HepG2 (cell line): ENCODE data around the gene MED12L. TPM values are rescaled to one million over a fixed set of nuclear protein-coding genes. Genes with fewer than 3 reads are reported as not detected.

ENCODE experiments used
- ATAC-seq: fragments of 200-7000 bp; cut with Tn5 transposase; 3 replicates; pipeline ENCODE4 v1.9.1; 2020; ENCODE audit warnings: mild to moderate bottlenecking, moderate library complexity
- BruUV-seq: library from RNA; stranded (reverse); fragments of 400-500 nt; replicated peaks from 2 replicates; lab custom pipeline; 2021; lab: Mats Ljungman, UMichigan
- CTCF ChIA-PET: fragments of 300-600 bp; formaldehyde crosslinking; extraction: SDS; loops from one replicate; lab custom pipeline; 2021; ENCODE audit warnings: low total read pairs, inconsistent platforms, low intra/inter-chr PET ratio; lab: Yijun Ruan, JAX
- POLR2A ChIA-PET: fragments of 350-600 bp; sonication (Branson Sonifier 250); formaldehyde crosslinking; loops from one replicate; lab custom pipeline; 2020; ENCODE audit warnings: antibody characterized with exemption, inconsistent platforms; lab: Yijun Ruan, JAX
- DNase-seq: peaks from one replicate; pipeline ENCODE4 v3.0.0-alpha.2; 2015; ENCODE audit warnings: low spot score
- FAIRE-seq: peaks from 3 replicates; lab custom pipeline; 2011; peaks lifted over from hg19 to GRCh38; lab: Jason Lieb, UNC
- H2AFZ ChIP-seq: one replicate; pipeline ENCODE4 v1.6.1; 2011; ENCODE audit warnings: low read length, inconsistent platforms
- H3K27ac ChIP-seq: fragments of 300-600 bp; 3 replicates; pipeline ENCODE4 v1.8.0; 2011; ENCODE audit warnings: mixed run types, mild to moderate bottlenecking, mixed read lengths, low read length, inconsistent platforms; ENCODE audit not compliant: insufficient read depth; ENCODE audit errors: extremely low read length
- H3K27me3 ChIP-seq, 2 experiments: fragments of 200-600 bp in 1 of 2; 2 replicates in 1 of 2; 3 replicates in 1 of 2; pipeline versions ENCODE4 v1.6.0 to v1.8.0; 2011; ENCODE audit warnings: low read length in 2 of 2, mild to moderate bottlenecking in 2 of 2, moderate library complexity in 2 of 2, inconsistent platforms in 1 of 2; ENCODE audit not compliant: insufficient read depth in 2 of 2, control insufficient read depth in 1 of 2
- H3K36me3 ChIP-seq, 2 experiments: fragments of 200-600 bp in 1 of 2; replicated peaks in 1 of 2; 2 replicates in 1 of 2; 3 replicates in 1 of 2; pipeline versions ENCODE4 v1.5.1 to v1.8.0; 2011; ENCODE audit warnings: low read length in 2 of 2, inconsistent platforms in 1 of 2; ENCODE audit not compliant: insufficient read depth in 2 of 2, control insufficient read depth in 1 of 2
- H3K4me1 ChIP-seq: 2 replicates; pipeline ENCODE4 v1.5.1; 2012; ENCODE audit warnings: low read length, inconsistent platforms; ENCODE audit not compliant: insufficient read depth
- H3K4me2 ChIP-seq: 2 replicates; pipeline ENCODE4 v1.6.0; 2011; ENCODE audit warnings: low read depth, low read length, inconsistent platforms
- H3K4me3 ChIP-seq, 3 experiments: fragments of 200-600 bp in 1 of 3; sonication (generic), shearing (Covaris generic) in 1 of 3; replicated peaks in 1 of 3; 2 replicates each; pipeline ENCODE4 v1.5.1; 2011 to 2016; ENCODE audit warnings: low read length in 3 of 3, inconsistent platforms in 2 of 3, low read depth in 2 of 3, mild to moderate bottlenecking in 2 of 3, control low read depth in 1 of 3, mixed read lengths in 1 of 3; ENCODE audit not compliant: insufficient read depth in 1 of 3
- H3K79me2 ChIP-seq: one replicate; pipeline ENCODE4 v1.6.1; 2011; ENCODE audit warnings: low read length, inconsistent platforms; ENCODE audit not compliant: insufficient read depth
- H3K9ac ChIP-seq: 2 replicates; pipeline ENCODE4 v1.6.0; 2011; ENCODE audit warnings: mild to moderate bottlenecking, low read depth, low read length, inconsistent platforms; ENCODE audit not compliant: insufficient read depth
- H3K9me3 ChIP-seq: 2 replicates; pipeline ENCODE4 v1.5.1; 2012; ENCODE audit warnings: mild to moderate bottlenecking, low read length
- H4K20me1 ChIP-seq: 2 replicates; pipeline ENCODE4 v1.6.0; 2011; ENCODE audit warnings: inconsistent platforms, mild to moderate bottlenecking, low read length, moderate library complexity; ENCODE audit not compliant: insufficient read depth
- ARNTL ChIP-seq: sonication (generic); formaldehyde crosslinking; IDR thresholded peaks from 2 replicates; pipeline ENCODE4 v1.4.0; 2020; ENCODE audit warnings: mild to moderate bottlenecking, missing genetic modification reagents
- HNF1B ChIP-seq: sonication (generic); formaldehyde crosslinking; IDR thresholded peaks from 2 replicates; pipeline ENCODE4 v1.5.1; 2020; ENCODE audit warnings: mild to moderate bottlenecking, moderate library complexity, missing genetic modification reagents
- NCOA2 ChIP-seq: sonication (generic); formaldehyde crosslinking; IDR thresholded peaks from 2 replicates; pipeline ENCODE4 v1.8.0; 2022; ENCODE audit warnings: inconsistent platforms
- SOX6 ChIP-seq, 2 experiments: fragments of 450-650 bp in 1 of 2; sonication (generic) in 1 of 2; formaldehyde crosslinking in 1 of 2; IDR thresholded peaks; 2 replicates each; pipeline versions ENCODE4 v1.4.0 to v1.6.1; 2017 to 2020; ENCODE audit warnings: antibody characterized with exemption in 1 of 2, mild to moderate bottlenecking in 1 of 2, missing genetic modification reagents in 1 of 2
- SP2 ChIP-seq: sonication (generic); formaldehyde crosslinking; IDR thresholded peaks from 2 replicates; pipeline ENCODE4 v1.5.1; 2020; ENCODE audit warnings: mild to moderate bottlenecking, missing genetic modification reagents
- USF2 ChIP-seq, 2 experiments: sonication (generic) in 1 of 2; formaldehyde crosslinking in 1 of 2; IDR thresholded peaks; 2 replicates each; pipeline versions ENCODE4 v1.5.1 to v1.6.1; 2011 to 2020; ENCODE audit warnings: borderline replicate concordance in 1 of 2, low read depth in 1 of 2, low read length in 1 of 2, mild to moderate bottlenecking in 1 of 2, missing genetic modification reagents in 1 of 2, moderate library complexity in 1 of 2
- XRCC5 ChIP-seq: fragments of 200-400 bp; formaldehyde crosslinking; optimal IDR thresholded peaks from 2 replicates; pipeline ENCODE3; 2017; ENCODE audit warnings: mild to moderate bottlenecking, low read length
- ZNF138 ChIP-seq: sonication (generic); formaldehyde crosslinking; IDR thresholded peaks from 2 replicates; pipeline ENCODE4 v1.5.0; 2020; ENCODE audit warnings: mild to moderate bottlenecking, low read depth, missing genetic modification reagents
- ZNF441 ChIP-seq: sonication (generic); formaldehyde crosslinking; IDR thresholded peaks from 2 replicates; pipeline ENCODE4 v1.7.0; 2021; ENCODE audit warnings: missing genetic modification reagents, borderline replicate concordance
- ZNF546 ChIP-seq: sonication (generic); formaldehyde crosslinking; conservative IDR thresholded peaks from 2 replicates; pipeline ENCODE4 v1.8.1; 2023; ENCODE audit warnings: mild to moderate bottlenecking, missing genetic modification reagents
- ZNF724P ChIP-seq: sonication (generic); formaldehyde crosslinking; IDR thresholded peaks from 2 replicates; pipeline ENCODE4 v1.8.0; 2022; ENCODE audit warnings: missing genetic modification reagents, borderline replicate concordance
- ZSCAN30 ChIP-seq: sonication (generic); formaldehyde crosslinking; IDR thresholded peaks from 2 replicates; pipeline ENCODE4 v1.5.0; 2020; ENCODE audit warnings: mild to moderate bottlenecking, missing genetic modification reagents
- WGBS: methylation state at CpG from one replicate; pipeline ENCODE4 v1.1.6; 2017; ENCODE audit warnings: low lambda C conversion rate; 5-methylcytosine and 5-hydroxymethylcytosine counted together
- in situ Hi-C: cut with HindIII; loops from 2 replicates; pipeline ENCODE4 v1.10.0; 2017; ENCODE audit warnings: low pct_unique_long_range_greater_than_20kb; ENCODE audit not compliant: extremely low pct_ligation_motif_present
- intact Hi-C: fragments of 100-400 bp; cut with micrococcal nuclease; formaldehyde crosslinking; loops from one replicate; pipeline ENCODE4 v1.10.0; 2022; ENCODE audit not compliant: unreplicated experiment
- polyA plus RNA-seq, 8 experiments: library from polyadenylated mRNA; depleted of rRNA in 3 of 8; stranded (reverse) in 7 of 8; unstranded in 1 of 8; fragments of >200 nt; fragmentation: Illumina TruSeq in 4 of 8; extraction: Trizol in 4 of 8; gene quantifications; 2 replicates each; pipeline versions ENCODE4 v1.2.1 to v1.2.3, GENCODE V29; 2011 to 2016; ENCODE audit warnings: low read depth in 4 of 8, missing spikeins in 1 of 8, mixed read lengths in 1 of 8; ENCODE audit not compliant: insufficient read depth in 1 of 8
- total RNA-seq, 5 experiments: library from RNA; depleted of rRNA; stranded (reverse); fragments of >200 nt; fragmentation: Illumina TruSeq; extraction: Trizol; gene quantifications; 2 replicates each; pipeline ENCODE4 v1.2.3, GENCODE V29; 2016; ENCODE audit warnings: low read depth in 1 of 5
- TF ChIP-seq, protein P1 (sequence below): sonication (generic); formaldehyde crosslinking; conservative IDR thresholded peaks from 2 replicates; pipeline ENCODE4 v1.8.0; 2022; ENCODE audit warnings: missing genetic modification reagents
- TF ChIP-seq, protein P2 (sequence below): IDR thresholded peaks from 2 replicates; pipeline ENCODE4 v1.4.0; 2020; ENCODE audit warnings: mild to moderate bottlenecking, missing genetic modification reagents

MED12L gene
- total and polyA plus RNA-seq, 2 of the 13 experiments (the other 11 are each of a cell fraction or from before 2014, with no cell fraction given) = 0.07 to 0.64 TPM

GRCh38 chr3:151224268-151224866 is 138.9 kb downstream of the MED12L start:
- ChIA-PET CTCF (no interaction called here), POLR2A (interaction anchor here (0.6 kb wide), 1 partner anchor 17 kb away, joined by 3 read pairs; no protein-coding TSS in a partner anchor)
- peaks cover 6% of the 10 kb centered on the region; the same call in 1 of the 2 replicates for H3K9me3 ChIP-seq
- H3K4me3 ChIP-seq = no peak overlapping the region
- in situ Hi-C loops (loop anchor here (25.0 kb wide), 1 partner anchor 563 kb away; no protein-coding TSS in a partner anchor), intact Hi-C loops (no loop called here)
- peaks cover 34% of the 10 kb centered on the region for H3K4me1 ChIP-seq
- ATAC-seq = no peak
- no peak overlapping the region for H3K9ac ChIP-seq
- no peak for FAIRE-seq
- H3K4me2 ChIP-seq = no peak overlapping the region
- BruUV-seq = no TSS peak
- H3K36me3 ChIP-seq = no peaks in the 10 kb centered on the region
- no peaks in the 10 kb centered on the region for H4K20me1 ChIP-seq
- H3K27me3 ChIP-seq = no peaks in the 10 kb centered on the region
- no peaks in the 10 kb centered on the region for H3K79me2 ChIP-seq
- H2AFZ ChIP-seq = no peak overlapping the region
- no peak for DNase-seq
- 91% methylated on average over 4 of the region's 4 CpGs for WGBS
- H3K27ac ChIP-seq = no peak overlapping the region
- no peak for TF ChIP-seq SP2
- TF ChIP-seq XRCC5 = no peak
- no peak for TF ChIP-seq ZNF441 (CRISPR knock-in tag)
- TF ChIP-seq ARNTL (CRISPR knock-in tag) = no peak
- TF ChIP-seq ZNF546 (CRISPR knock-in tag) = no peak
- no peak for TF ChIP-seq NCOA2 (CRISPR knock-in tag)
- TF ChIP-seq HNF1B (CRISPR knock-in tag) = no peak
- TF ChIP-seq, protein P1, sequence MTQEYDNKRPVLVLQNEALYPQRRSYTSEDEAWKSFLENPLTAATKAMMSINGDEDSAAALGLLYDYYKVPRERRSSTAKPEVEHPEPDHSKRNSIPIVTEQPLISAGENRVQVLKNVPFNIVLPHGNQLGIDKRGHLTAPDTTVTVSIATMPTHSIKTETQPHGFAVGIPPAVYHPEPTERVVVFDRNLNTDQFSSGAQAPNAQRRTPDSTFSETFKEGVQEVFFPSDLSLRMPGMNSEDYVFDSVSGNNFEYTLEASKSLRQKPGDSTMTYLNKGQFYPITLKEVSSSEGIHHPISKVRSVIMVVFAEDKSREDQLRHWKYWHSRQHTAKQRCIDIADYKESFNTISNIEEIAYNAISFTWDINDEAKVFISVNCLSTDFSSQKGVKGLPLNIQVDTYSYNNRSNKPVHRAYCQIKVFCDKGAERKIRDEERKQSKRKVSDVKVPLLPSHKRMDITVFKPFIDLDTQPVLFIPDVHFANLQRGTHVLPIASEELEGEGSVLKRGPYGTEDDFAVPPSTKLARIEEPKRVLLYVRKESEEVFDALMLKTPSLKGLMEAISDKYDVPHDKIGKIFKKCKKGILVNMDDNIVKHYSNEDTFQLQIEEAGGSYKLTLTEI (CRISPR knock-in tag) = no peak
- no peak for TF ChIP-seq USF2 (IDR thresholded peaks at IDR 0.05; ENCODE audit: low read depth, low read length)
- TF ChIP-seq USF2 (CRISPR knock-in tag; IDR thresholded peaks at IDR 0.05; ENCODE audit: borderline replicate concordance) = no peak
- TF ChIP-seq ZNF724P (CRISPR knock-in tag) = no peak
- no peak for TF ChIP-seq ZSCAN30 (CRISPR knock-in tag)
- TF ChIP-seq, protein P2, sequence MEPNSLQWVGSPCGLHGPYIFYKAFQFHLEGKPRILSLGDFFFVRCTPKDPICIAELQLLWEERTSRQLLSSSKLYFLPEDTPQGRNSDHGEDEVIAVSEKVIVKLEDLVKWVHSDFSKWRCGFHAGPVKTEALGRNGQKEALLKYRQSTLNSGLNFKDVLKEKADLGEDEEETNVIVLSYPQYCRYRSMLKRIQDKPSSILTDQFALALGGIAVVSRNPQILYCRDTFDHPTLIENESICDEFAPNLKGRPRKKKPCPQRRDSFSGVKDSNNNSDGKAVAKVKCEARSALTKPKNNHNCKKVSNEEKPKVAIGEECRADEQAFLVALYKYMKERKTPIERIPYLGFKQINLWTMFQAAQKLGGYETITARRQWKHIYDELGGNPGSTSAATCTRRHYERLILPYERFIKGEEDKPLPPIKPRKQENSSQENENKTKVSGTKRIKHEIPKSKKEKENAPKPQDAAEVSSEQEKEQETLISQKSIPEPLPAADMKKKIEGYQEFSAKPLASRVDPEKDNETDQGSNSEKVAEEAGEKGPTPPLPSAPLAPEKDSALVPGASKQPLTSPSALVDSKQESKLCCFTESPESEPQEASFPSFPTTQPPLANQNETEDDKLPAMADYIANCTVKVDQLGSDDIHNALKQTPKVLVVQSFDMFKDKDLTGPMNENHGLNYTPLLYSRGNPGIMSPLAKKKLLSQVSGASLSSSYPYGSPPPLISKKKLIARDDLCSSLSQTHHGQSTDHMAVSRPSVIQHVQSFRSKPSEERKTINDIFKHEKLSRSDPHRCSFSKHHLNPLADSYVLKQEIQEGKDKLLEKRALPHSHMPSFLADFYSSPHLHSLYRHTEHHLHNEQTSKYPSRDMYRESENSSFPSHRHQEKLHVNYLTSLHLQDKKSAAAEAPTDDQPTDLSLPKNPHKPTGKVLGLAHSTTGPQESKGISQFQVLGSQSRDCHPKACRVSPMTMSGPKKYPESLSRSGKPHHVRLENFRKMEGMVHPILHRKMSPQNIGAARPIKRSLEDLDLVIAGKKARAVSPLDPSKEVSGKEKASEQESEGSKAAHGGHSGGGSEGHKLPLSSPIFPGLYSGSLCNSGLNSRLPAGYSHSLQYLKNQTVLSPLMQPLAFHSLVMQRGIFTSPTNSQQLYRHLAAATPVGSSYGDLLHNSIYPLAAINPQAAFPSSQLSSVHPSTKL = no peak
- no peak for TF ChIP-seq ZNF138 (CRISPR knock-in tag)
- no peak for TF ChIP-seq SOX6 (IDR thresholded peaks at IDR 0.05)
- no peak for TF ChIP-seq SOX6 (CRISPR knock-in tag; IDR thresholded peaks at IDR 0.05)
